ENCODE measurements around the gene RCOR3.

GRCh38 chr1:211359876-211360275 lies 100.7 kb downstream of the RCOR3 start:
- TF ChIP-seq CTCF (conservative IDR thresholded peaks at IDR 0.05; ENCODE audit: low read depth, low read length) (no peak), EZH2 (IDR thresholded peaks at IDR 0.05; ENCODE audit: low read length, unreplicated experiment) (no peak), EZH2phosphoT487 (IDR thresholded peaks at IDR 0.05; ENCODE audit: borderline replicate concordance, low read length) (no peak)

Measured in PC-3 (cell line).